Measurements from ENCODE around the gene SELL. TPM values are rescaled to one million over a fixed set of nuclear protein-coding genes. Genes with fewer than 3 reads are reported as not detected.
"Not testable (repeated sequence)": the region's sequence is repeated elsewhere in the genome, so short reads cannot be mapped to it uniquely, and the experiment has no call there.

Gene SELL
- polyA plus RNA-seq, 1 donor from 2014 or later: 1,261 TPM

- Mint-ChIP-seq H3K4me3 (peak overlapping the region; percentile 68 to 84 (median 76)), H3K4me1 (peaks cover 34 to 52% (median 40%) of the 10 kb centered on the region in 3 donors), H3K27ac (peak overlapping the region; percentile 86 to 94 (median 93))
- H3K27me3 Mint-ChIP-seq, H3K9me3 Mint-ChIP-seq, H3K36me3 Mint-ChIP-seq: not testable (repeated sequence)
Measured at GRCh38 chr1:169667227-169667639, 44.2 kb downstream of the SELL start.

- not testable (repeated sequence) for H3K4me3 Mint-ChIP-seq, H3K27ac Mint-ChIP-seq
Measured at GRCh38 chr1:169662680-169663079, 48.7 kb downstream of the SELL start.

GRCh38 chr1:169661066-169661465 is 50.4 kb downstream of the SELL start:
- H3K4me1 Mint-ChIP-seq: peaks cover 27 to 43% (median 41%) of the 10 kb centered on the region in 3 donors
- H3K27me3 Mint-ChIP-seq, H3K27ac Mint-ChIP-seq, H3K9me3 Mint-ChIP-seq, H3K36me3 Mint-ChIP-seq, H3K4me3 Mint-ChIP-seq: not testable (repeated sequence)

More at GRCh38 chr1:169662680-169663079, 48.7 kb downstream of the SELL start:
- peaks cover 32 to 47% (median 41%) of the 10 kb centered on the region in 3 donors for H3K4me1 Mint-ChIP-seq
- H3K27me3 Mint-ChIP-seq, H3K9me3 Mint-ChIP-seq, H3K36me3 Mint-ChIP-seq: not testable (repeated sequence)

GRCh38 chr1:169658777-169659176 is 52.6 kb downstream of the SELL start:
- not testable (repeated sequence) for H3K27me3 Mint-ChIP-seq, H3K9me3 Mint-ChIP-seq, H3K36me3 Mint-ChIP-seq
- peaks cover 30 to 49% (median 44%) of the 10 kb centered on the region in 3 donors for H3K4me1 Mint-ChIP-seq
- peak overlapping the region in 2 of 4 donors; percentile 82 to 83 for H3K4me3 Mint-ChIP-seq
- H3K27ac Mint-ChIP-seq: peak overlapping the region in 2 of 3 donors; percentile 2 to 60

DNA sequence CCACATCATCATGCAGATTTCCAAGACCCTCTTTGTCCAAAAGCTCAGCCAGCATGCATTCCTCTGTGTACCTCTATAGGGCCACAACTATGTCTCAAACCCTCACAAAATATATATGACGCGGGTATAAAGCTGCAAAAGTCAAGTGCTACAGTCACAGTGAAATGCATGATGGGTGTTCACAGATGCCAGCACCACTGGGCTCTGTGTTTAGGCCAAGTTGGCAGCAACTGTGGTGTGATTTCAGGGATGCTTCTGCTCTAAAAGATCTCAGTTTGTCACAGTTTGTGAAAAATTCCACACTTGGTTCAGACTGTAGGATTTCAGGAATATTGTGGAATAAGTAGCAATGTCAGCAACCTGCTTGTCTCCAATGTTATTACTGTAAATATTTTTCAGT is 57.5 kb downstream of the SELL start:
- peaks cover 0 to 4% (median 2%) of the 10 kb centered on the region in 3 donors for H3K9me3 Mint-ChIP-seq
- no peaks in the 10 kb centered on the region for H3K27me3 Mint-ChIP-seq
- no peak overlapping the region for H3K4me3 Mint-ChIP-seq
- H3K36me3 Mint-ChIP-seq: peaks cover 2% of the 10 kb centered on the region
- peaks cover 19 to 38% (median 36%) of the 10 kb centered on the region in 3 donors for H3K4me1 Mint-ChIP-seq
- H3K27ac Mint-ChIP-seq: peak overlapping the region in 1 of 3 donors; percentile 17

DNA sequence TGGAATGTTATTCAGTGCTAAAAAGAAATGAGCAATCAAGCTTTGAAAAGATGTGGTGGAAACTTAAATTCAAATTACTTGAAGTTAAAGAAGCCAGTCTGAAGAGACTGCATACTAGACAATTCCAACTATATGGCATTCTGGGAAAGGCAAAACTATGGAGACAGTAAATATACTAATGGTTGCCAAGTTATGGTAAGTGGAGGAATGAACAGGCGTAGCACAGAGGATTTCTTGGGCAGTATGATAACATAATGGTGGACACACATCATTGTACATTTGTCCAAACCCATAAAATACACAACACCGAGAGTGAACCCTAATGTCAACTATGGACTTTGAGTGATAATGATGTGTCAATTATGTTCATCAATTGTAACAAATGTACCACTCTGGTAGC is 60.4 kb downstream of the SELL start:
- Mint-ChIP-seq H3K4me1 (peaks cover 14 to 34% (median 25%) of the 10 kb centered on the region in 3 donors), H3K27ac (no peak overlapping the region), H3K36me3 (peaks cover 2% of the 10 kb centered on the region), H3K27me3 (no peaks in the 10 kb centered on the region), H3K4me3 (no peak overlapping the region), H3K9me3 (peaks cover 2 to 12% (median 3%) of the 10 kb centered on the region in 3 donors)

- Mint-ChIP-seq H3K27ac (no peak overlapping the region), H3K4me3 (no peak overlapping the region), H3K4me1 (peaks cover 14 to 30% (median 20%) of the 10 kb centered on the region in 3 donors)
Measured at GRCh38 chr1:169650551-169650950, 60.9 kb downstream of the SELL start.

GRCh38 chr1:169648709-169649108 is 62.7 kb downstream of the SELL start:
- Mint-ChIP-seq H3K27me3 (no peaks in the 10 kb centered on the region), H3K9me3 (peaks cover 0 to 8% (median 3%) of the 10 kb centered on the region in 3 donors), H3K36me3 (peaks cover under 1% of the 10 kb centered on the region), H3K4me1 (peaks cover 11 to 28% (median 21%) of the 10 kb centered on the region in 3 donors), H3K27ac (peak overlapping the region in 1 of 3 donors; percentile 81), H3K4me3 (no peak overlapping the region)

More at GRCh38 chr1:169650551-169650950, 60.9 kb downstream of the SELL start:
- Mint-ChIP-seq H3K27me3 (no peaks in the 10 kb centered on the region), H3K9me3 (peaks cover 2 to 12% (median 3%) of the 10 kb centered on the region in 3 donors), H3K36me3 (peaks cover 2% of the 10 kb centered on the region)

DNA sequence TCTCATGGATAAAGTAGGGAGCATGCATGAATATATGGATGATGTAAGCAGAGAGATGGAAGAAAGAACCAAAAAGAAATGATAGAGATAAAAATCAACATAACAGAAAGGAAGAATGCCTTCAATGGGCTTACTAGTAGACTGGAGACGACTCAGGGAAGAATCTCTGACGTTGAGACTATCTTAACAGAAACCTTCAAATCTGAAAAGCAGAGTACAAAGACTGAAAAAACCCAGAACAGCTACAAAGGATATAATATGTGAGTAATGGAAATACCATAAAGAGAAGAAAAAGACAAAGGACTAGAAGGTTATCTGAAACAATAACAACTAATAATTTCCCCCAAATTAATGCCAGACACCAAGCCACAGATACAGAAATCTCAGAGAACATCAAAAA is 63.2 kb downstream of the SELL start:
- Mint-ChIP-seq H3K4me1 (peaks cover 11 to 28% (median 21%) of the 10 kb centered on the region in 3 donors), H3K9me3 (peaks cover 0 to 8% (median 3%) of the 10 kb centered on the region in 3 donors), H3K4me3 (no peak overlapping the region), H3K36me3 (peaks cover 2% of the 10 kb centered on the region), H3K27me3 (no peaks in the 10 kb centered on the region), H3K27ac (no peak overlapping the region)

DNA sequence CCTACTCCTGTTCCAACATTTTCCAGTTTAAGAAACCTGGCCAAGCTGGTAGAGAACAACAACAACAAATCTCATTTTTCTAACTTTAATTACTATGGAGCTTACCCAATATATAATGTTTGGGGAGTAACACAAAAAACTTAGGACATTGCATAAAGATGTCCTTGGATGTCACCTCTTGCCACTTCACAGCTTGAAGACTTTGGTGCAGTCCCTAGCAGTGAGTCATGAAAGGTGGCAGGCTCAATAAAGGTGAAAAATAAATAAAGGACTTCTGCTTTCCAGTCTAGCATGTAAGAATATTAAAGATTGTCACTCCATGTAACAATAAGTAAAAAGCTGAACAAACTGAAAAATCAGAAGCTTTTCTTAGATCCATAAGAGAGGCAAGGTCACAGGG is 63.9 kb downstream of the SELL start:
- Mint-ChIP-seq H3K9me3 (peaks cover 0 to 8% (median 3%) of the 10 kb centered on the region in 3 donors), H3K36me3 (peaks cover 2% of the 10 kb centered on the region), H3K4me3 (no peak overlapping the region), H3K27me3 (no peaks in the 10 kb centered on the region), H3K27ac (no peak overlapping the region), H3K4me1 (peaks cover 11 to 28% (median 22%) of the 10 kb centered on the region in 3 donors)

DNA sequence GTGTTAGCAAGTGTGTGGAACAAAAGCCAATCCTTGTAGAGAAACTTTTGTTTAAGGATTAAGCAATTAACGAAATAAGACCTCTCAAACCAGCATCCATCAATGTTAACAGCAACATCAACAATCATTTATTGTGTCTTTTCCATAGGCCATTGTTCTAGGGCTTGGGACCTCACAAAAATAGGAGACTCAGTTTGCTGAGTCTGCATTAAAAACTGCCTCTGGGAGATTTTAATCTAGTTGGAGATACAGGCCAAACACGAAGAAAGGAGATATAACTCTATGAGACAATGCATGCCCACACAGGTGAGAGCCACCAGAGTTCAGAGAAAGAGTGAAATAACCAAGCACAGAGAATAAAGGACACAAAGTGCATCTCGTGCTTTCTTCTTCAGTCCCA is 67.1 kb downstream of the SELL start:
- Mint-ChIP-seq H3K9me3 (peaks cover 0 to 12% (median 3%) of the 10 kb centered on the region in 3 donors), H3K27ac (peak overlapping the region in 1 of 3 donors; percentile 76), H3K36me3 (peaks cover 2% of the 10 kb centered on the region), H3K4me1 (peaks cover 11 to 23% (median 23%) of the 10 kb centered on the region in 3 donors), H3K27me3 (no peaks in the 10 kb centered on the region), H3K4me3 (no peak overlapping the region)

Other genes with a start within 250 kb of the SELL start
- 0.16 TPM for gene SLC19A2, start 225.7 kb downstream of the SELL start, polyA plus RNA-seq
- 0.51 TPM for gene F5, start 125.1 kb downstream of the SELL start, polyA plus RNA-seq
- gene SELP, start 81.5 kb downstream of the SELL start, polyA plus RNA-seq: 2.2 TPM
- not detected for gene SELE, start 22.5 kb upstream of the SELL start, polyA plus RNA-seq
- gene METTL18, start 83.3 kb upstream of the SELL start, polyA plus RNA-seq: 29.2 TPM
- gene SCYL3, start 182.3 kb upstream of the SELL start, polyA plus RNA-seq: 15.1 TPM